Liver (tissue), 9 donors: ENCODE measurements around the gene SLC7A5. TPM values are rescaled to one million over a fixed set of nuclear protein-coding genes. Genes with fewer than 3 reads are reported as not detected.
A peak's percentile ranks its signal among the peaks of the same experiment; 100 is the strongest.

Experiments
- DNase-seq: peaks from one replicate; pipeline ENCODE4 v3.0.0-alpha.2; 2017; ENCODE audit warnings: low spot score
- H3K27ac ChIP-seq, 2 donors: one replicate each; pipeline ENCODE4 v1.7.0; 2013; ENCODE audit warnings: inconsistent platforms in 2 of 2, low read length in 2 of 2, control low read depth in 1 of 2, low read depth in 1 of 2, mild to moderate bottlenecking in 1 of 2
- H3K27me3 ChIP-seq, 4 donors: one replicate each; pipeline versions ENCODE4 v1.6.1 to v1.7.0; 2013; ENCODE audit warnings: low read length in 3 of 4, inconsistent platforms in 1 of 4, mild to moderate bottlenecking in 1 of 4, moderate library complexity in 1 of 4; ENCODE audit not compliant: control insufficient read depth in 4 of 4, insufficient read depth in 4 of 4
- H3K36me3 ChIP-seq, 4 donors: one replicate each; pipeline versions ENCODE4 v1.6.1 to v1.7.0; 2013; ENCODE audit warnings: low read length in 3 of 4, mild to moderate bottlenecking in 3 of 4, low read depth in 1 of 4, moderate library complexity in 1 of 4; ENCODE audit not compliant: control insufficient read depth in 4 of 4, insufficient read depth in 3 of 4
- H3K4me1 ChIP-seq, 4 donors: one replicate each; pipeline versions ENCODE4 v1.6.1 to v1.7.0; 2013; ENCODE audit warnings: low read length in 3 of 4, mild to moderate bottlenecking in 3 of 4, moderate library complexity in 1 of 4; ENCODE audit not compliant: control insufficient read depth in 4 of 4, insufficient read depth in 4 of 4
- H3K4me3 ChIP-seq, 3 donors: one replicate each; pipeline versions ENCODE4 v1.6.1 to v1.7.0; 2013; ENCODE audit warnings: low read length in 3 of 3, control low read depth in 1 of 3, low read depth in 1 of 3, mild to moderate bottlenecking in 1 of 3
- H3K9ac ChIP-seq, 2 donors: one replicate each; pipeline ENCODE4 v1.7.0; 2013; ENCODE audit warnings: low read length in 2 of 2, mild to moderate bottlenecking in 2 of 2, moderate library complexity in 2 of 2, control low read depth in 1 of 2, low read depth in 1 of 2
- H3K9me3 ChIP-seq, 4 donors: one replicate each; pipeline versions ENCODE4 v1.6.1 to v1.7.0; 2013; ENCODE audit warnings: low read length in 3 of 4; ENCODE audit not compliant: control insufficient read depth in 4 of 4
- EGR1 ChIP-seq, 2 donors: IDR thresholded peaks; 2 replicates each; pipeline ENCODE4 v1.6.1; 2016 to 2018; ENCODE audit warnings: antibody characterized with exemption in 2 of 2, low read depth in 2 of 2
- FOXA1 ChIP-seq: IDR thresholded peaks from 2 replicates; pipeline ENCODE4 v1.6.1; 2016; ENCODE audit warnings: antibody characterized with exemption
- GABPA ChIP-seq, 2 donors: IDR thresholded peaks in 1 of 2; conservative IDR thresholded peaks in 1 of 2; 2 replicates each; pipeline ENCODE4 v1.6.1; 2016; ENCODE audit warnings: antibody characterized with exemption in 2 of 2, mild to moderate bottlenecking in 1 of 2, moderate library complexity in 1 of 2
- HNF4A ChIP-seq, 2 donors: conservative IDR thresholded peaks; 2 replicates each; pipeline ENCODE4 v1.6.1; 2016; ENCODE audit warnings: antibody characterized with exemption in 2 of 2, mild to moderate bottlenecking in 2 of 2
- JUND ChIP-seq, 2 donors: IDR thresholded peaks; 2 replicates each; pipeline ENCODE4 v1.6.1; 2016; ENCODE audit warnings: antibody characterized with exemption in 2 of 2
- RAD21 ChIP-seq, 2 donors: IDR thresholded peaks; 2 replicates each; pipeline ENCODE4 v1.6.1; 2016; ENCODE audit warnings: antibody characterized with exemption in 2 of 2, mild to moderate bottlenecking in 2 of 2
- RXRA ChIP-seq, 2 donors: IDR thresholded peaks; 2 replicates each; pipeline ENCODE4 v1.6.1; 2017 to 2018; ENCODE audit warnings: antibody characterized with exemption in 2 of 2, mild to moderate bottlenecking in 1 of 2
- SP1 ChIP-seq: IDR thresholded peaks from 2 replicates; pipeline ENCODE4 v1.6.1; 2018; ENCODE audit warnings: antibody characterized with exemption, mild to moderate bottlenecking
- YY1 ChIP-seq: IDR thresholded peaks from 2 replicates; pipeline ENCODE4 v1.6.1; 2016; ENCODE audit warnings: antibody characterized with exemption, mild to moderate bottlenecking
- WGBS: extraction: QIAGEN DNeasy Blood & Tissue Kit; methylation state at CpG from one replicate; pipeline ENCODE4 v1.1.7; 2013; 5-methylcytosine and 5-hydroxymethylcytosine counted together
- polyA plus RNA-seq, 2 donors: library from polyadenylated mRNA; stranded (reverse) in 1 of 2; unstranded in 1 of 2; fragments of 200-250 nt in 1 of 2; fragments of >200 nt in 1 of 2; fragmentation: Nextera tagmentation in 1 of 2; extraction: Ambion mirVana in 1 of 2; gene quantifications; one replicate each; pipeline versions ENCODE4 v1.2.1 to v1.2.3, GENCODE V29; 2013 to 2015
- total RNA-seq, 2 donors: library from RNA; depleted of rRNA; stranded (reverse); fragments of >200 nt; gene quantifications; one replicate each; pipeline ENCODE4 v1.2.3, GENCODE V29; 2014
- TF ChIP-seq, protein P1 (sequence below): fragments of 150-350 bp; IDR thresholded peaks from 2 replicates; pipeline ENCODE4 v1.5.1; 2017; ENCODE audit warnings: improper control_type of control experiment, low read depth, low read length; ENCODE audit not compliant: missing input control
- TF ChIP-seq, protein P2 (sequence below): IDR thresholded peaks from 2 replicates; pipeline ENCODE4 v1.6.1; 2016; ENCODE audit warnings: antibody characterized with exemption
- donor health status: healthy.
- donor health status: healthy.
- donor health status: healthy.
- donor health status: healthy.
- donor health status: healthy.

SLC7A5 gene
- total and polyA plus RNA-seq, 4 donors = 4.5 to 66.0 (median 10.6) TPM

DNA sequence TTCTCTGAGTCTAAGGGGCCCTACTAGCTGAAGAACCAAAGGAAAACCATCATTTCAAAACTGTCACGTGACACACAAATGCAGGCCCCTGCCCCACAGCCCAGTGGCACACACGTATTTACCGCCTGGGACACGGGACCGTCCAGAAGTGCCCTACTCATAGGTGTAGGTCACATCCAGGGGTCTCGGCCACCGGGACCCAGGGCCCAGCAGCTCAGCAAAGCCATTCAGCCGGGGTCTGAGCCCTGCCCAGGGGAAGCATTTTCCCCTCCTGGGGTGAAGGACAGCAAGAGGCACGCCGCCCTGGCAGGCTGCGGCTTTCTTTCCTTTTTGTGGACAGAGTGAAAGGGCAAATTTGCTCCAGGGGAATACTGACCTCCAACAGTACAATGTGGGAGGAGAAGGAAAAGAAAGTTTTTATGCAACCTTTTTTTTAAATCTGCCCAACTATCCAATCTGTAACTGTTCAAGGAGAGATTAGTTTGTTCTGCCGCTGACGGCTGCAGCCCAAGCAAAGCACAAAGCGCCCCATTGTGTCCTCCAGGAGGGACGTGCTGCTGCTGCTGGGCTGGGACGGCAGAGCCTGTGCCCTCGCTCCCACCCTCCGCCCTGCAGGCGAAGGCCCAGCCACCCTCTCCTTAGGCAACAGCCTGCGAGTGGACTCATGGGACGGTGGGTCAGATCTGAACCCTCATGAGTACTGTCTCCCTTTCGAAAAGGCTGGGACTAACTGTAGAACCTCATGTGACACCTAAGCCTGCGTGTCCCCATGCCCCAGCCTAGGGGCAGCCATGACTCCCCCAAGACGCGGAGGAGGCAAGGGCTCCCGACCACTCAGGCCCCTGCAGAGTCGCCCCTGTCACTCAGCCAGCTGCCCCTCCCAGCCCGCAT is 21.3 kb downstream of the SLC7A5 start:
- no peak for DNase-seq
- Histone ChIP-seq H3K9ac (peak overlapping the region in 1 of 2 donors; percentile 47), H3K4me3 (peak overlapping the region in 1 of 3 donors; percentile 14)

DNA sequence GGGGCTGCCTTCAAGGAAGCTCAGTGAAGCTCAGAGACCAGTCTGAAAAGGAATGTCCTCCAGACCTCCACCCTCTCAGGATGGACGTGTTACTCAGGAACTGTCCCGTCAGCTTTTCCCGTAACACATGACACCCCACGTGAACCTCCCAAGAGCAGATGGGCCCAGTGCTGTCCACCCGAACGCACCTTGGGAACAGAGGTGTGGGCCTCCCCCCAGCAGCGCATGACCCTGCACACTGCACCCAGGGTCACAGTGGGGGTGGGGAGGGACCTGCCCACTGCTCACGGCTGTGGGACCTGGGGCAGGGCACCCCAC is 21.9 kb downstream of the SLC7A5 start:
- Histone ChIP-seq H3K4me3 (peak overlapping the region in 1 of 3 donors; percentile 14), H3K36me3 (peaks cover 0 to 2% (median 0%) of the 10 kb centered on the region in 4 donors), H3K4me1 (peaks cover 21 to 91% (median 79%) of the 10 kb centered on the region in 4 donors), H3K9ac (peak overlapping the region in 1 of 2 donors; percentile 68), H3K9me3 (no peaks in the 10 kb centered on the region), H3K27me3 (no peaks in the 10 kb centered on the region), H3K27ac (peak overlapping the region; percentile 75 to 94)
- DNase-seq = no peak
- TF ChIP-seq HNF4A (conservative IDR thresholded peaks at IDR 0.05) (peak in 1 of 2 donors; percentile 17), RXRA (IDR thresholded peaks at IDR 0.05) (peak in 1 of 2 donors; percentile 56), EGR1 (IDR thresholded peaks at IDR 0.05; ENCODE audit: low read depth in 2 of 2) (no peak)
- 35% methylated on average over 8 of the region's 8 CpGs for WGBS

More for the DNA sequence above, 21.3 kb downstream of the SLC7A5 start:
- Histone ChIP-seq H3K4me1 (peaks cover 23 to 91% (median 77%) of the 10 kb centered on the region in 4 donors), H3K9me3 (no peaks in the 10 kb centered on the region), H3K36me3 (peaks cover 0 to 2% (median 0%) of the 10 kb centered on the region in 4 donors), H3K27ac (peak overlapping the region; percentile 75 to 94), H3K27me3 (no peaks in the 10 kb centered on the region)
- WGBS = 40% methylated on average over 28 of the region's 28 CpGs
- TF ChIP-seq JUND (IDR thresholded peaks at IDR 0.05) (peak in 1 of 2 donors; percentile 39), FOXA1 (no peak), SP1 (peak; percentile 48), EGR1 (IDR thresholded peaks at IDR 0.05; ENCODE audit: low read depth in 2 of 2) (no peak), RXRA (IDR thresholded peaks at IDR 0.05) (peak; percentile 21 to 60), HNF4A (conservative IDR thresholded peaks at IDR 0.05) (peak; percentile 60), RAD21 (IDR thresholded peaks at IDR 0.05) (peak in 1 of 2 donors; percentile 19), YY1 (peak; percentile 56)
- TF ChIP-seq, protein P1, sequence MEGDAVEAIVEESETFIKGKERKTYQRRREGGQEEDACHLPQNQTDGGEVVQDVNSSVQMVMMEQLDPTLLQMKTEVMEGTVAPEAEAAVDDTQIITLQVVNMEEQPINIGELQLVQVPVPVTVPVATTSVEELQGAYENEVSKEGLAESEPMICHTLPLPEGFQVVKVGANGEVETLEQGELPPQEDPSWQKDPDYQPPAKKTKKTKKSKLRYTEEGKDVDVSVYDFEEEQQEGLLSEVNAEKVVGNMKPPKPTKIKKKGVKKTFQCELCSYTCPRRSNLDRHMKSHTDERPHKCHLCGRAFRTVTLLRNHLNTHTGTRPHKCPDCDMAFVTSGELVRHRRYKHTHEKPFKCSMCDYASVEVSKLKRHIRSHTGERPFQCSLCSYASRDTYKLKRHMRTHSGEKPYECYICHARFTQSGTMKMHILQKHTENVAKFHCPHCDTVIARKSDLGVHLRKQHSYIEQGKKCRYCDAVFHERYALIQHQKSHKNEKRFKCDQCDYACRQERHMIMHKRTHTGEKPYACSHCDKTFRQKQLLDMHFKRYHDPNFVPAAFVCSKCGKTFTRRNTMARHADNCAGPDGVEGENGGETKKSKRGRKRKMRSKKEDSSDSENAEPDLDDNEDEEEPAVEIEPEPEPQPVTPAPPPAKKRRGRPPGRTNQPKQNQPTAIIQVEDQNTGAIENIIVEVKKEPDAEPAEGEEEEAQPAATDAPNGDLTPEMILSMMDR = no peak
- TF ChIP-seq, protein P2, sequence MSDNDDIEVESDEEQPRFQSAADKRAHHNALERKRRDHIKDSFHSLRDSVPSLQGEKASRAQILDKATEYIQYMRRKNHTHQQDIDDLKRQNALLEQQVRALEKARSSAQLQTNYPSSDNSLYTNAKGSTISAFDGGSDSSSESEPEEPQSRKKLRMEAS = peak; percentile 18

DNA sequence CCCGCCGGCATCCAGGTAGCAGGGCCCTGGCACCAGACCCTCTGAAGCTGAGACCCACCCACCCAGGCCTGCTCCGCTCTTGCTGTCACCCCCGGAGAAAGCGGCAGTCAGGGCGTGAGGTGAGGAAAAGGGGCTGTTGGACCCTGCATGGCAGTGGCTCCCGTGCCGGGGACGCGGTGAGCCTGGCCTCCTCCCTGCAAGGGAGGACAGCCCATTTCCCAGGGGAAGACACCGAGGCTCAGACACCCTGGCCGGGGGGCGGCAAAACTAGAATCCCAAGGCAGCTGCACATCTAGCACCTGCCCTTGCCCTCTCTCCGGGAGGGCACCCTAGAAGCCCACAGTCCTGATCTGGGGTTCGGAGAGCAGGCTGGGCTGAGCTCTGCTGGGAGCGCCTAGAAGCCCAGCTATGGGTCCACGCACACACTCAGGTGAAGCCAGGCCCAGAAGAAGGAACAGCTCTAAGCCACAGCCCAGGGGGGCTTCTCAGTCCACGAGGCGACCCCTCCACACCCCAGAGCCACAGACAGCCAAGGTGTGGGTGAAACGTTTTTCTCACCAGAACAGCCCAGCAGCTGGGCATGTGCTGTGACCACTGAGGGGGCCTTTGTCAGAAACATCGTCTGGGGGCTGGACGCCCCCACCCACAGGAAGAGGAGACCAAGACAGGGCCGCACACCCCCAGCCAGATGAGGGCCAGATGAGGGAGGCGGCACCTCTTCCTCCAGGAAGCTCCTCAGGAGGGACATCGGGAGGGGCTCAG is 22.4 kb downstream of the SLC7A5 start:
- no peaks in the 10 kb centered on the region for H3K27me3 ChIP-seq
- H3K27ac ChIP-seq = peak overlapping the region; percentile 75 to 94
- peak overlapping the region in 1 of 3 donors; percentile 8 for H3K4me3 ChIP-seq
- H3K36me3 ChIP-seq = peaks cover 0 to 2% (median 0%) of the 10 kb centered on the region in 4 donors
- H3K9ac ChIP-seq = peak overlapping the region in 1 of 2 donors; percentile 68
- TF ChIP-seq SP1 = no peak
- TF ChIP-seq, protein P2 = no peak
- TF ChIP-seq JUND (IDR thresholded peaks at IDR 0.05) = no peak
- TF ChIP-seq RXRA (IDR thresholded peaks at IDR 0.05) = no peak
- no peak for TF ChIP-seq HNF4A (conservative IDR thresholded peaks at IDR 0.05)
- TF ChIP-seq GABPA (IDR thresholded peaks at IDR 0.05 in 1 of 2, conservative IDR thresholded peaks at IDR 0.05 in 1 of 2) = no peak
- WGBS = 84% methylated on average over 25 of the region's 25 CpGs
- DNase-seq = no peak
- H3K9me3 ChIP-seq = no peaks in the 10 kb centered on the region
- H3K4me1 ChIP-seq = peaks cover 19 to 92% (median 79%) of the 10 kb centered on the region in 4 donors
